Stimulated activated CD8-positive, alpha-beta memory T cell treated with anti-CD3 and anti-CD28 coated beads, Interleukin-4, amount 100 ng/mL, for 1 hour (primary cell): ENCODE results near the gene UQCRHL.
"Not testable (repeated sequence)": the region's sequence is repeated elsewhere in the genome, so short reads cannot be mapped to it uniquely, and the experiment has no call there.

ENCODE experiments used
- DNase-seq, 2 donors: peaks; one replicate each; pipeline ENCODE4 v3.0.0-alpha.2; 2020; ENCODE audit warnings: low read depth in 2 of 2, low spot score in 1 of 2

Gene UQCRHL

GRCh38 chr1:15835741-15836510, 28.5 kb upstream of the UQCRHL start:
- peak; percentile 94 to 98 for DNase-seq

DNA sequence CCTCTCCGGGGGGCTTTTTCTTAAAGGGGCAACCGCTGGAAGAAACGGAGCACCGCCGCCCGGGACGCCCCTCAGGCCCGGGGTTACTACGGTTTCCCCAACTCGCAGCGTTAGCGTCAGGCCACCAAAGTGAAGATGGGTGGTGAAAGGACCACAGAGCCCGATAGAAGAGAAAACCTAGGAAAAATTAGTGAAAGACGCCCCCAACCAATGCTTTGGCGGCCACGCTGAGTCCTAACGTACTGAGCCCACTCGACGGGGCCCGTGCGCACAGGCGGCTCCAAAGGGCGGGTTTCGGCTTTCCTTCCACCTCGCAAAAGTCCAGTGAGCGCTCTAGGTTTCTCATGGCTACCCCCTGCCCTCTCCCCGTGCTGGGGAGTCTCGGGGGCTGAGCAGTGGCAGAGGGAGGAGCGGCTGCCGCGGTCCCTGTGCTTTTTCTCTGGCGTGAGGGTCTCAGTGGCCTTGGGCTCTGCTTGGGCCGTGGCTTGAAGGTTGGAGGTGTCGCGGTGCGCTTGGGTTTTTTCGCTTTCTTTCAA, 27.8 kb upstream of the UQCRHL start:
- DNase-seq: no peak

GRCh38 chr1:15834406-15835204, 27.2 kb upstream of the UQCRHL start:
- DNase-seq: peak; percentile 77 to 78

- DNase-seq: no peak
Observed at GRCh38 chr1:15833842-15834405, 26.5 kb upstream of the UQCRHL start.

DNA sequence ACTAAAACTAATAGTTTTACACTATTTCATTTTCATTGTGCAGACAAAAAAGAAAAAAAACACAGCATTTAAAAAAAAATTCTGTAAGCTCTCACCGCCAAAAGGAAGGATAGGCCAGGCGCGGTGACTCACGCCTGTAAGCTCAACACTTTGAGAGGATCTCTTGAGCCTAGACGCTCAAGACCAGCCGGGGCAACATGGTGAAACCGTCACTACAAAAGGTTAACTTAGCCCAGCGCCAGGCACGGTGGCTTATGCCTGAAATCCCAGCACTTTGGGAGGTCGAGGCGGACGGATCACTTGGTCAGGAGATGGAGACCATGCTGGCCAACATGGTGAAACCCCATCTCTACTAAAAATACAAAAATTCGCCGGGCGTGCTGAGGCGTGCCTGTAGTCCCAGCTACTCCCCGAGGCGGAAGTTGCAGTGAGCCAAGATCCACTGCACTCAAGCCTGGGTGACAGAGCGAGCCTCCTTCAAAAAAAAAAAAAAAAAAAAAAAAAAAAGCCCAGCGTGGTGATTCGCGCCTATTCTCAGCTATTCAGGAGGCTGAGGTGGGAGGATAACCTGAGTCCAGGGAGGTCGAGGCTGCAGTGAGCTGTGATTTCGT, 25.7 kb upstream of the UQCRHL start:
- no peak for DNase-seq

- no peak for DNase-seq
Observed at GRCh38 chr1:15830258-15830657, 22.8 kb upstream of the UQCRHL start.

GRCh38 chr1:15828931-15829330, 21.5 kb upstream of the UQCRHL start:
- DNase-seq: not testable (repeated sequence)

DNA sequence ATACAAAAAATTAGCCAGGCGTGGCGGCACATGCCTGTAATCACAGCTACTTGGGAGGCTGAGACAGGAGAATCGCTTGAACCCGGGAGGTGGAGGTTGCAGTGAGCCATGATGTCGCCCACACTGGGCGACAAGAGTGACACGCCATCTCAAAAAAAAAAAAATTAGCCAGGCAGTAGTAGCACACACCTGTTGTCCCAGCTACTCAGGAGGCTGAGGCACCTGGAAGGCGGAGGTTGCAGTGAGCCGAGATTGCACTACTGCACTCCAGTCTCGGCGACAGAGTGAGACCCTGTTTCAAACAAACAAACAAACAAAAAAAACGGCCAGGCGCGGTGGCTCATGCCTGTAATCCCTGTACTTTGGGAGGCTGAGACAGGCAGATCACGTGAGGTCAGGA, 20.1 kb upstream of the UQCRHL start:
- not testable (repeated sequence) for DNase-seq

DNA sequence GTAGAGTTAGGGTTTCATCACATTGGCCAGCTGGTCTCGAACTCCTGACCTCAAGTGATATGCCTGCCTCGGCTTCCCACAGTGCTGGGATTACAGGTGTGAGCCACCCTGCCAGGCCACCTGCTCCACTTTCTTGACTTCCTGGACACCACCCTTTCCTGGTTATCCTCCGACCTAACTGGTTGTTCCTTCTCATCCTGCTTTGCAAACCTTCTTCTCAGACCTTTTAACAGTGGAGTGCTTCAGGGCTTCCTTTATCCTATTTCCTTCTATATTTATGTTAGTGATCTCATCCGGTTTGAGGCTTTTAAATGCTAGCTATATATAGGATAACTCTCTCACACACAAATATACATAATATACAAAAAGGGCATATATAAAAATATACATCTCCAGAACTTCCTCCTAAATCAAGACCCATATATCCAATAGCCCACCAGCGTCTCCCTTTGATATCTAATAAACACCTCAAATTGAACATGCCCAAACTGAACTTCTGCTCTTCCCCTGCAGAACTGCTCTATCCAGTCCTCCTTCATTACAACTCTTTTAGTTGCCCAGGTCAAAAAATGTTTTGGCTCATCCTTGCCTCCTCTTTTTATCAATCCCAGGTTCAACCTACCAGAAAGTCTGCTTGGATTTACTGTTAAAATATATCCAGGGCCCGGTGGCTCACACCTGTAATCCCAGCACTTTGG, 19.5 kb upstream of the UQCRHL start:
- DNase-seq: no peak

- no peak for DNase-seq
Observed at GRCh38 chr1:15825800-15826199, 18.4 kb upstream of the UQCRHL start.

DNA sequence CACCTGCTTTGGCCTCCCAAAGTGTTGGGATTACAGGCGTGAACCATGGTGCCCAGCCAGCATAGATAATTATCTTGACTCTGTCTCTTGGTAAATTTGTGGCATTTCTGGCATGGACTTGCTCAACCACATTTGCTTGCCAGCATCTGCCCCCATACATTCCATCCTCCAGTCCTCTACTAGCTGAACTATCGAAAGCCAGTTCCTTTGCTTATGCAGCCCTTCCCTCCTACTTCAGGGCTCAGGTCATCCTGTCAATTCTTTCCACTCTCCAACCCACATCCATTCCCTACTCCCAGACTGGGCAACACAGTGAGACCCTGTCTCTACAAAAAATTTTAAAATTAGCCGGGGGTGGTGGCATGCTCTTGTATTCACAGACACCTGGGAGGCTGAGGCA, 13.0 kb upstream of the UQCRHL start:
- DNase-seq: no peak

DNA sequence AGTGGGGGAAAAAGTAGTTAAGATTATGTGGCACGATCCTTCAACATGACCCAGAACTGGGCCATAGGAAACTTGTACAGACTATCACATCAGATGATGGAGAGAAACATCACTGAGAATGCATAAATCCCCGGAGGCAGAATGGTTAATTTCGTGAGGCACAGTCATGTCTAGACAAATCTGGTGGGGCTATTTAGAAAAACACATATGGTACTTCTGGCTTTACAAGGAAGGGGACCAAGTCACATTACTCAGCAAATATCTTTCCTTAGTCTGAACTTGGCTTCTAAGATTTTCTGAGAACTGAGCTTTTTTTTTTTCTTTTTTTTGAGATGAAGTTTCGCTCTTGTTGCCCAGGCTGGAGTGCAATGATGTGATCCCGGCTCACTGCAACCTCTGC, 9.2 kb upstream of the UQCRHL start:
- DNase-seq: no peak

GRCh38 chr1:15810073-15810472, 2.6 kb upstream of the UQCRHL start:
- DNase-seq: no peak

- no peak for DNase-seq
Observed at GRCh38 chr1:15808955-15809354, 1.5 kb upstream of the UQCRHL start.

- no peak for DNase-seq
Observed at GRCh38 chr1:15807121-15807520, 328 bp downstream of the UQCRHL start.

- no peak for DNase-seq
Observed at GRCh38 chr1:15804060-15804459, 3.4 kb downstream of the UQCRHL start.

DNA sequence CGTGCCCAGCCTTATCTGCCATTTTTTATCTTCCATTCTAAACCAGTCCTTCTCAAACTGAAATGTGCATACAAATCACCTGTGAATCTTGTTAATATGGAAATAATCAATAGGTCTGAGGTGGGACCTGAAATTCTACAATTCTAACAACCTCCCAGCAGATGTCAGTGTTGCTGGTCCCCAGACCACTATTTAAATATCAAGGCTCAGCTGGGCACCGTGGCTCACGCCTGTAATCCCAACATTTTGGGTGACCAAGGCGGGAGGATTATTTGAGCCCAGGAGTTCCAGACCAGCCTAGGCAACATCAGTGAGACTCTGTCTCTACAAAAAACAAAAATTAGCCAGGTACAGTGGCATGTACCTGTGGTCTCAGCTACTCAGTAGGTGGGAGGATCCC, 4.1 kb downstream of the UQCRHL start:
- DNase-seq: no peak

GRCh38 chr1:15802234-15802965, 5.0 kb downstream of the UQCRHL start:
- DNase-seq: no peak

DNA sequence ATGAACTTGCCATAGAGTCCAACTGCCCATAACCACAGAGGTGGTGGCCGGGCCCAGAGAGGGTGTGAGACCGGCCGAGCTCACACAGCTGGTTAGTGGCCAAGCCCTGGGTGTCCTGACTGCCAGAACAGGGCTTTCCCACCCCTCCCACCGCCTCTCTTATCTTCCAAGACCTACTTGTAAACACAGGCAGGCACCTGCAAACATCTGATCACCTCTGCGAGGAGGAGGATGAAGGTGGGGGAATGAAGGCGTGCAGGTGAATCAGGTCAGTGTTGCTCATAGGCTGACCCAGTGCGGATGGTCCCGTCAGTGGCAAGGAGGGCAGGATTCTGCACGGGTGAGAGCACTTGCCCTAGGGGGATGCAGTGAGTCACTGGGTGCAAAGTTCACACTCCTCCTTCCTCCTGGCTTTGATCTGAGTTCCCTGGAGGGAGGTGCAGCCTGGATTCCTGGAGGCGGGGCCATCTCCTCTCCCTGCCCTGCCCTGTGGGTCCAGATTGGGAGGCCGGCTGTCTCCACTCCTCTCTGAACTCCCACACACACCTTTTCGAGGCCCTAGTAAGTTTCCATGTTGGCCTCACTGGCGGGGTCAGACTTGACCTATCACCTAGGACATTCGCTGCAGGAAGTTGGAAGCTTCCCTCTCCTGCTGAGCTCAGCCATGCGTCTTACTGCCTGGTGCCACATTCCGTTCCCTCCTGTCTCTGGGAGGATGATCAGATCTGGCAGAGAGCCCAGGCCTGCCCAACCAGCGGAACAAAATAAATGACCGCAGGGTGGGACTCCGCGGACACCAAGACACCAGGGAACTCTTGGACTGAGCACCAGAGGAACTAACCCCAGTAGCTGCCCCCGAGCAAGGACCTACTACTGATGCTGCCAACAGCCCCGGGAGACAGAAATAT, 7.3 kb downstream of the UQCRHL start:
- no peak for DNase-seq
